ENCODE results near the gene LPP.

The LPP gene

GRCh38 chr3:188448813-188449212, 294.9 kb downstream of the LPP start:
- H4K20me1 ChIP-seq (ENCODE audit: insufficient read depth, low read length) = peaks cover 4% of the 10 kb centered on the region; the same call in 1 of the 2 replicates
- peaks cover 13% of the 10 kb centered on the region for H3K4me1 ChIP-seq (ENCODE audit: low read length)
- no peak overlapping the region for H3K4me2 ChIP-seq (ENCODE audit: low read depth, low read length)
- H3K27ac ChIP-seq (ENCODE audit: low read length) = no peak overlapping the region
- H3K36me3 ChIP-seq (replicated peaks; ENCODE audit: insufficient read depth, low read length) = no peaks in the 10 kb centered on the region
- H3F3A ChIP-seq (ENCODE audit: insufficient read depth, low read length) = peaks cover 12% of the 10 kb centered on the region
- peaks cover 33% of the 10 kb centered on the region for H3K27me3 ChIP-seq (replicated peaks; ENCODE audit: insufficient read depth, low read length)
- no peaks in the 10 kb centered on the region for H3K79me2 ChIP-seq (ENCODE audit: low read length)
- H3K9me3 ChIP-seq (replicated peaks; ENCODE audit: insufficient read depth, low read length) = no peaks in the 10 kb centered on the region
- TF ChIP-seq CTCF (IDR thresholded peaks at IDR 0.05; ENCODE audit: low read length) (no peak), EZH2 (optimal IDR thresholded peaks at IDR 0.05; ENCODE audit: low read depth, low read length) (no peak), EZH2phosphoT487 (IDR thresholded peaks at IDR 0.05; ENCODE audit: low read length) (no peak)
- no peak overlapping the region for H3K4me3 ChIP-seq (ENCODE audit: low read length)
- no peaks in the 10 kb centered on the region for H3K9me2 ChIP-seq (replicated peaks; ENCODE audit: insufficient read depth, low read length)
- no peak overlapping the region for H2AFZ ChIP-seq (ENCODE audit: low read length)
- H3K9ac ChIP-seq (ENCODE audit: low read length) = no peak overlapping the region
- no peak for DNase-seq

GRCh38 chr3:188449421-188449820, 295.5 kb downstream of the LPP start:
- no peak for DNase-seq
- H3K9ac ChIP-seq (ENCODE audit: low read length) = no peak overlapping the region
- peaks cover 4% of the 10 kb centered on the region; the same call in 1 of the 2 replicates for H4K20me1 ChIP-seq (ENCODE audit: insufficient read depth, low read length)
- H3K27me3 ChIP-seq (replicated peaks; ENCODE audit: insufficient read depth, low read length) = peaks cover 29% of the 10 kb centered on the region
- no peak overlapping the region for H2AFZ ChIP-seq (ENCODE audit: low read length)
- H3K4me1 ChIP-seq (ENCODE audit: low read length) = peaks cover 13% of the 10 kb centered on the region
- H3K9me2 ChIP-seq (replicated peaks; ENCODE audit: insufficient read depth, low read length) = no peaks in the 10 kb centered on the region
- no peak for TF ChIP-seq CTCF (IDR thresholded peaks at IDR 0.05; ENCODE audit: low read length)
- no peaks in the 10 kb centered on the region for H3K9me3 ChIP-seq (replicated peaks; ENCODE audit: insufficient read depth, low read length)
- peaks cover 12% of the 10 kb centered on the region for H3F3A ChIP-seq (ENCODE audit: insufficient read depth, low read length)
- H3K4me2 ChIP-seq (ENCODE audit: low read depth, low read length) = no peak overlapping the region
- no peaks in the 10 kb centered on the region for H3K36me3 ChIP-seq (replicated peaks; ENCODE audit: insufficient read depth, low read length)
- H3K27ac ChIP-seq (ENCODE audit: low read length) = no peak overlapping the region
- no peaks in the 10 kb centered on the region for H3K79me2 ChIP-seq (ENCODE audit: low read length)
- no peak overlapping the region for H3K4me3 ChIP-seq (ENCODE audit: low read length)

GRCh38 chr3:188452158-188452772, 298.3 kb downstream of the LPP start:
- H3K27ac ChIP-seq (ENCODE audit: low read length) = no peak overlapping the region
- H3K79me2 ChIP-seq (ENCODE audit: low read length) = no peaks in the 10 kb centered on the region
- no peak for DNase-seq
- no peak overlapping the region for H3K4me3 ChIP-seq (ENCODE audit: low read length)
- peaks cover 19% of the 10 kb centered on the region for H3K27me3 ChIP-seq (replicated peaks; ENCODE audit: insufficient read depth, low read length)
- no peaks in the 10 kb centered on the region for H3K4me1 ChIP-seq (ENCODE audit: low read length)
- TF ChIP-seq EZH2phosphoT487 (IDR thresholded peaks at IDR 0.05; ENCODE audit: low read length) (no peak), EZH2 (optimal IDR thresholded peaks at IDR 0.05; ENCODE audit: low read depth, low read length) (no peak)
- H2AFZ ChIP-seq (ENCODE audit: low read length) = no peak overlapping the region
- no peaks in the 10 kb centered on the region for H4K20me1 ChIP-seq (ENCODE audit: insufficient read depth, low read length)
- no peaks in the 10 kb centered on the region for H3K9me3 ChIP-seq (replicated peaks; ENCODE audit: insufficient read depth, low read length)
- H3K9ac ChIP-seq (ENCODE audit: low read length) = no peak overlapping the region
- no peaks in the 10 kb centered on the region for H3K36me3 ChIP-seq (replicated peaks; ENCODE audit: insufficient read depth, low read length)
- no peaks in the 10 kb centered on the region for H3F3A ChIP-seq (ENCODE audit: insufficient read depth, low read length)
- H3K9me2 ChIP-seq (replicated peaks; ENCODE audit: insufficient read depth, low read length) = no peaks in the 10 kb centered on the region
- H3K4me2 ChIP-seq (ENCODE audit: low read depth, low read length) = no peak overlapping the region

Data from MM.1S (cell line).